ENCODE measurements around the gene MCM3AP. TPM values are rescaled to one million over a fixed set of nuclear protein-coding genes. Genes with fewer than 3 reads are reported as not detected.
A peak's percentile ranks its signal among the peaks of the same experiment; 100 is the strongest.

Gene MCM3AP
- total and polyA plus RNA-seq, 2 experiments from 2014 or later = 35.4 to 64.8 TPM

- H3K36me3 ChIP-seq (replicated peaks; ENCODE audit: insufficient read depth, low read depth) = peaks cover 3% of the 10 kb centered on the region
- WGBS (ENCODE audit: low lambda C conversion rate, missing lambda C conversion rate) = 71% methylated on average over 5 of the region's 5 CpGs
- H2AFZ ChIP-seq = no peak overlapping the region
These were observed 50.9 kb downstream of the MCM3AP start for GRCh38 chr21:46234436-46234950.

GRCh38 chr21:46229923-46230260 is 55.5 kb downstream of the MCM3AP start:
- H2AFZ ChIP-seq = no peak overlapping the region
- H3K4me1 ChIP-seq (ENCODE audit: insufficient read depth) = peaks cover 13% of the 10 kb centered on the region
- no peaks in the 10 kb centered on the region for H3K9me2 ChIP-seq (replicated peaks; ENCODE audit: insufficient read depth)
- no peak overlapping the region for H3K4me3 ChIP-seq
- no peaks in the 10 kb centered on the region for H3K27me3 ChIP-seq
- H3K79me2 ChIP-seq = peaks cover 50% of the 10 kb centered on the region
- H4K20me1 ChIP-seq (ENCODE audit: insufficient read depth, poor library complexity, severe bottlenecking) = peaks cover 27% of the 10 kb centered on the region
- TF ChIP-seq EZH2phosphoT487 (IDR thresholded peaks at IDR 0.05; ENCODE audit: low read depth, severe bottlenecking, unreplicated experiment) (no peak), EZH2 (IDR thresholded peaks at IDR 0.05; ENCODE audit: borderline replicate concordance) (no peak)
- TF ChIP-seq, protein P1, sequence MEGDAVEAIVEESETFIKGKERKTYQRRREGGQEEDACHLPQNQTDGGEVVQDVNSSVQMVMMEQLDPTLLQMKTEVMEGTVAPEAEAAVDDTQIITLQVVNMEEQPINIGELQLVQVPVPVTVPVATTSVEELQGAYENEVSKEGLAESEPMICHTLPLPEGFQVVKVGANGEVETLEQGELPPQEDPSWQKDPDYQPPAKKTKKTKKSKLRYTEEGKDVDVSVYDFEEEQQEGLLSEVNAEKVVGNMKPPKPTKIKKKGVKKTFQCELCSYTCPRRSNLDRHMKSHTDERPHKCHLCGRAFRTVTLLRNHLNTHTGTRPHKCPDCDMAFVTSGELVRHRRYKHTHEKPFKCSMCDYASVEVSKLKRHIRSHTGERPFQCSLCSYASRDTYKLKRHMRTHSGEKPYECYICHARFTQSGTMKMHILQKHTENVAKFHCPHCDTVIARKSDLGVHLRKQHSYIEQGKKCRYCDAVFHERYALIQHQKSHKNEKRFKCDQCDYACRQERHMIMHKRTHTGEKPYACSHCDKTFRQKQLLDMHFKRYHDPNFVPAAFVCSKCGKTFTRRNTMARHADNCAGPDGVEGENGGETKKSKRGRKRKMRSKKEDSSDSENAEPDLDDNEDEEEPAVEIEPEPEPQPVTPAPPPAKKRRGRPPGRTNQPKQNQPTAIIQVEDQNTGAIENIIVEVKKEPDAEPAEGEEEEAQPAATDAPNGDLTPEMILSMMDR (IDR thresholded peaks at IDR 0.05; ENCODE audit: poor library complexity) = no peak
- no peak for DNase-seq (ENCODE audit: low spot score)
- peak overlapping the region; percentile 91 for H3K27ac ChIP-seq
- WGBS (ENCODE audit: low lambda C conversion rate, missing lambda C conversion rate) = 92% methylated on average over 6 of the region's 6 CpGs
- no peaks in the 10 kb centered on the region for H3K36me3 ChIP-seq (replicated peaks; ENCODE audit: insufficient read depth, low read depth)
- peak overlapping the region; percentile 94 for H3K4me2 ChIP-seq
- no peaks in the 10 kb centered on the region for H3K9me3 ChIP-seq (ENCODE audit: low read depth)

More at GRCh38 chr21:46234436-46234950, 50.9 kb downstream of the MCM3AP start:
- Histone ChIP-seq H3K4me1 (ENCODE audit: insufficient read depth) (no peaks in the 10 kb centered on the region), H4K20me1 (ENCODE audit: insufficient read depth, poor library complexity, severe bottlenecking) (no peaks in the 10 kb centered on the region), H3K9me3 (ENCODE audit: low read depth) (no peaks in the 10 kb centered on the region), H3K27ac (no peak overlapping the region), H3K79me2 (peaks cover 17% of the 10 kb centered on the region), H3K27me3 (no peaks in the 10 kb centered on the region), H3K4me3 (no peak overlapping the region), H3K9me2 (replicated peaks; ENCODE audit: insufficient read depth) (no peaks in the 10 kb centered on the region), H3K4me2 (no peak overlapping the region)
- no peak for DNase-seq (ENCODE audit: low spot score)
- TF ChIP-seq, protein P1 (IDR thresholded peaks at IDR 0.05; ENCODE audit: poor library complexity) = no peak
- TF ChIP-seq EZH2phosphoT487 (IDR thresholded peaks at IDR 0.05; ENCODE audit: low read depth, severe bottlenecking, unreplicated experiment) = no peak
- TF ChIP-seq EZH2 (IDR thresholded peaks at IDR 0.05; ENCODE audit: borderline replicate concordance) = no peak

GRCh38 chr21:46229133-46229922 is 56.1 kb downstream of the MCM3AP start:
- Histone ChIP-seq H3K36me3 (replicated peaks; ENCODE audit: insufficient read depth, low read depth) (no peaks in the 10 kb centered on the region), H3K9me2 (replicated peaks; ENCODE audit: insufficient read depth) (no peaks in the 10 kb centered on the region), H2AFZ (peak overlapping the region; percentile 86), H3K4me2 (peak overlapping the region; percentile 94), H3K79me2 (peaks cover 56% of the 10 kb centered on the region), H3K4me3 (peak overlapping the region; percentile 47), H4K20me1 (ENCODE audit: insufficient read depth, poor library complexity, severe bottlenecking) (peaks cover 33% of the 10 kb centered on the region), H3K27me3 (no peaks in the 10 kb centered on the region), H3K4me1 (ENCODE audit: insufficient read depth) (peaks cover 13% of the 10 kb centered on the region), H3K27ac (peak overlapping the region; percentile 91), H3K9me3 (ENCODE audit: low read depth) (no peaks in the 10 kb centered on the region)
- DNase-seq (ENCODE audit: low spot score) = peak; percentile 75
- WGBS (ENCODE audit: low lambda C conversion rate, missing lambda C conversion rate) = 21% methylated on average over 20 of the region's 72 CpGs
- TF ChIP-seq EZH2phosphoT487 (IDR thresholded peaks at IDR 0.05; ENCODE audit: low read depth, severe bottlenecking, unreplicated experiment) (no peak), EZH2 (IDR thresholded peaks at IDR 0.05; ENCODE audit: borderline replicate concordance) (no peak)
- TF ChIP-seq, protein P1 (IDR thresholded peaks at IDR 0.05; ENCODE audit: poor library complexity) = peak; percentile 66

Data from hepatocyte (in vitro differentiated cells).